HepG2 (cell line): ENCODE results near the gene AP5Z1. TPM values are rescaled to one million over a fixed set of nuclear protein-coding genes. Genes with fewer than 3 reads are reported as not detected.

Source experiments
- ATAC-seq: fragments of 200-7000 bp; cut with Tn5 transposase; 3 replicates; pipeline ENCODE4 v1.9.1; 2020; ENCODE audit warnings: mild to moderate bottlenecking, moderate library complexity
- BruUV-seq: library from RNA; stranded (reverse); fragments of 400-500 nt; replicated peaks from 2 replicates; lab custom pipeline; 2021; lab: Mats Ljungman, UMichigan
- CTCF ChIA-PET: fragments of 300-600 bp; formaldehyde crosslinking; extraction: SDS; loops from one replicate; lab custom pipeline; 2021; ENCODE audit warnings: low total read pairs, inconsistent platforms, low intra/inter-chr PET ratio; lab: Yijun Ruan, JAX
- POLR2A ChIA-PET: fragments of 350-600 bp; sonication (Branson Sonifier 250); formaldehyde crosslinking; loops from one replicate; lab custom pipeline; 2020; ENCODE audit warnings: antibody characterized with exemption, inconsistent platforms; lab: Yijun Ruan, JAX
- DNase-seq: peaks from one replicate; pipeline ENCODE4 v3.0.0-alpha.2; 2015; ENCODE audit warnings: low spot score
- FAIRE-seq: peaks from 3 replicates; lab custom pipeline; 2011; peaks lifted over from hg19 to GRCh38; lab: Jason Lieb, UNC
- H2AFZ ChIP-seq: one replicate; pipeline ENCODE4 v1.6.1; 2011; ENCODE audit warnings: low read length, inconsistent platforms
- H3K27ac ChIP-seq: fragments of 300-600 bp; 3 replicates; pipeline ENCODE4 v1.8.0; 2011; ENCODE audit warnings: mixed run types, mild to moderate bottlenecking, mixed read lengths, low read length, inconsistent platforms; ENCODE audit not compliant: insufficient read depth; ENCODE audit errors: extremely low read length
- H3K27me3 ChIP-seq, 2 experiments: fragments of 200-600 bp in 1 of 2; 2 replicates in 1 of 2; 3 replicates in 1 of 2; pipeline versions ENCODE4 v1.6.0 to v1.8.0; 2011; ENCODE audit warnings: low read length in 2 of 2, mild to moderate bottlenecking in 2 of 2, moderate library complexity in 2 of 2, inconsistent platforms in 1 of 2; ENCODE audit not compliant: insufficient read depth in 2 of 2, control insufficient read depth in 1 of 2
- H3K36me3 ChIP-seq, 2 experiments: fragments of 200-600 bp in 1 of 2; replicated peaks in 1 of 2; 2 replicates in 1 of 2; 3 replicates in 1 of 2; pipeline versions ENCODE4 v1.5.1 to v1.8.0; 2011; ENCODE audit warnings: low read length in 2 of 2, inconsistent platforms in 1 of 2; ENCODE audit not compliant: insufficient read depth in 2 of 2, control insufficient read depth in 1 of 2
- H3K4me1 ChIP-seq: 2 replicates; pipeline ENCODE4 v1.5.1; 2012; ENCODE audit warnings: low read length, inconsistent platforms; ENCODE audit not compliant: insufficient read depth
- H3K4me2 ChIP-seq: 2 replicates; pipeline ENCODE4 v1.6.0; 2011; ENCODE audit warnings: low read depth, low read length, inconsistent platforms
- H3K4me3 ChIP-seq, 3 experiments: fragments of 200-600 bp in 1 of 3; sonication (generic), shearing (Covaris generic) in 1 of 3; replicated peaks in 1 of 3; 2 replicates each; pipeline ENCODE4 v1.5.1; 2011 to 2016; ENCODE audit warnings: low read length in 3 of 3, inconsistent platforms in 2 of 3, low read depth in 2 of 3, mild to moderate bottlenecking in 2 of 3, control low read depth in 1 of 3, mixed read lengths in 1 of 3; ENCODE audit not compliant: insufficient read depth in 1 of 3
- H3K79me2 ChIP-seq: one replicate; pipeline ENCODE4 v1.6.1; 2011; ENCODE audit warnings: low read length, inconsistent platforms; ENCODE audit not compliant: insufficient read depth
- H3K9ac ChIP-seq: 2 replicates; pipeline ENCODE4 v1.6.0; 2011; ENCODE audit warnings: mild to moderate bottlenecking, low read depth, low read length, inconsistent platforms; ENCODE audit not compliant: insufficient read depth
- H3K9me3 ChIP-seq: 2 replicates; pipeline ENCODE4 v1.5.1; 2012; ENCODE audit warnings: mild to moderate bottlenecking, low read length
- H4K20me1 ChIP-seq: 2 replicates; pipeline ENCODE4 v1.6.0; 2011; ENCODE audit warnings: inconsistent platforms, mild to moderate bottlenecking, low read length, moderate library complexity; ENCODE audit not compliant: insufficient read depth
- ASH2L ChIP-seq: fragments of 300-600, 200-600 bp; sonication (generic); IDR thresholded peaks from 2 replicates; pipeline ENCODE4 v1.7.0; 2017; ENCODE audit warnings: low read depth, mild to moderate bottlenecking, moderate library complexity, mixed read lengths, low read length; ENCODE audit not compliant: insufficient read length
- BRD4 ChIP-seq: sonication (generic); formaldehyde crosslinking; IDR thresholded peaks from 2 replicates; pipeline ENCODE4 v1.4.0; 2020; ENCODE audit warnings: missing genetic modification reagents
- FOXC1 ChIP-seq: sonication (generic); formaldehyde crosslinking; IDR thresholded peaks from 2 replicates; pipeline ENCODE4 v1.8.0; 2022; ENCODE audit warnings: mild to moderate bottlenecking, missing genetic modification reagents, borderline replicate concordance
- HNRNPH1 ChIP-seq: fragments of 200-400 bp; formaldehyde crosslinking; optimal IDR thresholded peaks from 2 replicates; pipeline ENCODE3; 2017; ENCODE audit warnings: mild to moderate bottlenecking, low read depth, low read length
- KDM6A ChIP-seq: IDR thresholded peaks from 2 replicates; pipeline ENCODE4 v1.6.1; 2016; ENCODE audit warnings: low read depth
- NONO ChIP-seq, 2 experiments: fragments of 450-650 bp in 1 of 2; sonication (generic) in 1 of 2; formaldehyde crosslinking in 1 of 2; IDR thresholded peaks in 1 of 2; conservative IDR thresholded peaks in 1 of 2; 2 replicates each; pipeline versions ENCODE4 v1.6.1 to v1.8.0; 2017 to 2022; ENCODE audit warnings: mild to moderate bottlenecking in 1 of 2, missing genetic modification reagents in 1 of 2, moderate library complexity in 1 of 2
- RERE ChIP-seq: IDR thresholded peaks from 2 replicates; pipeline ENCODE4 v1.6.1; 2016; ENCODE audit warnings: low read depth, missing genetic modification reagents, missing compliant biosample characterization
- SMARCE1 ChIP-seq: fragments of 450-650 bp; IDR thresholded peaks from 2 replicates; pipeline ENCODE4 v1.6.1; 2017; ENCODE audit warnings: borderline replicate concordance
- TEAD3 ChIP-seq: optimal IDR thresholded peaks from 2 replicates; pipeline ENCODE3; 2016; ENCODE audit warnings: borderline replicate concordance
- ZFP41 ChIP-seq: sonication (generic); formaldehyde crosslinking; IDR thresholded peaks from 2 replicates; pipeline ENCODE4 v1.4.0; 2020; ENCODE audit warnings: mild to moderate bottlenecking, missing genetic modification reagents, borderline replicate concordance
- ZNF234 ChIP-seq: sonication (generic); formaldehyde crosslinking; conservative IDR thresholded peaks from 2 replicates; pipeline ENCODE4 v1.5.1; 2020; ENCODE audit warnings: mild to moderate bottlenecking, missing genetic modification reagents
- ZNF430 ChIP-seq: sonication (generic); formaldehyde crosslinking; IDR thresholded peaks from 2 replicates; pipeline ENCODE4 v1.9.0; 2021; ENCODE audit warnings: mild to moderate bottlenecking, missing genetic modification reagents
- ZNF468 ChIP-seq: sonication (generic); formaldehyde crosslinking; IDR thresholded peaks from 2 replicates; pipeline ENCODE4 v1.8.0; 2022; ENCODE audit warnings: mild to moderate bottlenecking, moderate library complexity, missing genetic modification reagents
- ZNF543 ChIP-seq: sonication (generic); formaldehyde crosslinking; IDR thresholded peaks from 2 replicates; pipeline ENCODE4 v1.4.0; 2020; ENCODE audit warnings: mild to moderate bottlenecking, missing genetic modification reagents
- ZNF598 ChIP-seq: sonication (generic); formaldehyde crosslinking; IDR thresholded peaks from 2 replicates; pipeline ENCODE4 v1.5.1; 2020; ENCODE audit warnings: mild to moderate bottlenecking, missing genetic modification reagents, borderline replicate concordance
- ZNF800 ChIP-seq: sonication (generic); formaldehyde crosslinking; IDR thresholded peaks from 2 replicates; pipeline ENCODE4 v1.4.0; 2020; ENCODE audit warnings: missing genetic modification reagents
- WGBS: methylation state at CpG from one replicate; pipeline ENCODE4 v1.1.6; 2017; ENCODE audit warnings: low lambda C conversion rate; 5-methylcytosine and 5-hydroxymethylcytosine counted together
- in situ Hi-C: cut with HindIII; loops from 2 replicates; pipeline ENCODE4 v1.10.0; 2017; ENCODE audit warnings: low pct_unique_long_range_greater_than_20kb; ENCODE audit not compliant: extremely low pct_ligation_motif_present
- intact Hi-C: fragments of 100-400 bp; cut with micrococcal nuclease; formaldehyde crosslinking; loops from one replicate; pipeline ENCODE4 v1.10.0; 2022; ENCODE audit not compliant: unreplicated experiment
- polyA plus RNA-seq, 8 experiments: library from polyadenylated mRNA; depleted of rRNA in 3 of 8; stranded (reverse) in 7 of 8; unstranded in 1 of 8; fragments of >200 nt; fragmentation: Illumina TruSeq in 4 of 8; extraction: Trizol in 4 of 8; gene quantifications; 2 replicates each; pipeline versions ENCODE4 v1.2.1 to v1.2.3, GENCODE V29; 2011 to 2016; ENCODE audit warnings: low read depth in 4 of 8, missing spikeins in 1 of 8, mixed read lengths in 1 of 8; ENCODE audit not compliant: insufficient read depth in 1 of 8
- total RNA-seq, 5 experiments: library from RNA; depleted of rRNA; stranded (reverse); fragments of >200 nt; fragmentation: Illumina TruSeq; extraction: Trizol; gene quantifications; 2 replicates each; pipeline ENCODE4 v1.2.3, GENCODE V29; 2016; ENCODE audit warnings: low read depth in 1 of 5

Gene AP5Z1
- total and polyA plus RNA-seq, 2 of the 13 experiments (the other 11 are each of a cell fraction or from before 2014, with no cell fraction given), result 9.3 to 15.1 TPM

- Histone ChIP-seq H3K9ac (no peak overlapping the region), H3K27me3 (no peaks in the 10 kb centered on the region), H3K4me3 (no peak overlapping the region), H3K9me3 (no peaks in the 10 kb centered on the region), H4K20me1 (no peaks in the 10 kb centered on the region), H3K4me2 (no peak overlapping the region), H3K27ac (no peak overlapping the region), H3K4me1 (peaks cover 9% of the 10 kb centered on the region), H3K36me3 (peaks cover 10 to 19% of the 10 kb centered on the region in 2 experiments; a peak in 4 of 5 replicates), H3K79me2 (no peaks in the 10 kb centered on the region), H2AFZ (no peak overlapping the region)
- ChIA-PET POLR2A (no interaction called here), CTCF (no interaction called here)
- BruUV-seq, result no TSS peak
- WGBS, result 84% methylated on average over 7 of the region's 9 CpGs
- DNase-seq (no peak), FAIRE-seq (no peak), ATAC-seq (no peak)
- intact Hi-C loops (no loop called here), in situ Hi-C loops (loop anchor here (10.0 kb wide), 1 partner anchor 295 kb away; no protein-coding TSS in a partner anchor)
- TF ChIP-seq ZNF598 (CRISPR knock-in tag) (no peak), FOXC1 (CRISPR knock-in tag) (no peak), ZNF234 (CRISPR knock-in tag) (no peak), ZNF468 (no peak), TEAD3 (CRISPR knock-in tag) (no peak), ZNF430 (CRISPR knock-in tag) (no peak), KDM6A (CRISPR knock-in tag) (no peak), NONO (IDR thresholded peaks at IDR 0.05) (no peak), NONO (CRISPR knock-in tag; conservative IDR thresholded peaks at IDR 0.05) (no peak), ASH2L (no peak), ZNF800 (no peak), ZFP41 (CRISPR knock-in tag) (no peak), ZNF543 (CRISPR knock-in tag) (no peak), HNRNPH1 (no peak), BRD4 (CRISPR knock-in tag) (no peak), RERE (CRISPR knock-in tag) (no peak), SMARCE1 (no peak)
Observed at GRCh38 chr7:4790078-4790465, 14.6 kb downstream of the AP5Z1 start.
